Measurements from ENCODE around the gene LCN10.

LCN10 gene

GRCh38 chr9:136728548-136729123 is 14.1 kb downstream of the LCN10 start:
- peaks cover 18% of the 10 kb centered on the region for H3K27me3 ChIP-seq (ENCODE audit: insufficient read depth, low read length)
- H3K9me3 ChIP-seq (ENCODE audit: insufficient read depth, low read depth, low read length) = no peaks in the 10 kb centered on the region
- H3K4me1 ChIP-seq (ENCODE audit: insufficient read depth, low read length) = peaks cover 11% of the 10 kb centered on the region
- H3K27ac ChIP-seq (ENCODE audit: low read length) = no peak overlapping the region
- H3K4me3 ChIP-seq (ENCODE audit: low read length) = peak overlapping the region; percentile 100
- H3K36me3 ChIP-seq (ENCODE audit: insufficient read depth, low read depth, low read length) = peaks cover 35% of the 10 kb centered on the region
- H3K9ac ChIP-seq (ENCODE audit: low read depth, low read length) = peak overlapping the region; percentile 68; the same call in 1 of the 2 replicates

DNA sequence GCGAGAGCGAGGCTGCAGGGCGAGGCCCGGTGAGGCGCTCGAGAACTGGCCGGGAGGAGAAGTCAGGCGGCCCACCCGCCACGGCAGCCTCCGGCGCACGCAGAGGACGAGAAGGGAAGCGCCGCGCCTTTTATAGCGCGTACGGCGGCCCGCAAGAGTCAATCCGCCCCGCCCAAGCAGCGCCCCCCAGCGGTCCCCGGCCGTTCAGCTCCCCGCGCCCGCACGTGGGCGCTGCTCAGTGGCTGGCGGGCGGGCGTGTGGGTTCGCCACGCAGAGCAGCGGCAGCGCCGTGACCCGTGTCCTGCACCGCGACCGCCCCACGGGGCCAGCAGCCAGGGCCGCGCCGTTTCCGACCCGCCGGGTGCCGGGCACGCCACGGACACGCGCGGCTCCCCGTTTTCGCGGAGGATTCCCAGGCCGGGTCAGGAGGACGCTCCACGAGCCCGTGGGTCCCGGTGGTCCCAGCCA is 14.6 kb downstream of the LCN10 start:
- H3K27ac ChIP-seq (ENCODE audit: low read length) = no peak overlapping the region
- peaks cover 18% of the 10 kb centered on the region for H3K27me3 ChIP-seq (ENCODE audit: insufficient read depth, low read length)
- H3K36me3 ChIP-seq (ENCODE audit: insufficient read depth, low read depth, low read length) = peaks cover 40% of the 10 kb centered on the region
- H3K4me1 ChIP-seq (ENCODE audit: insufficient read depth, low read length) = peaks cover 11% of the 10 kb centered on the region
- peak overlapping the region; percentile 100 for H3K4me3 ChIP-seq (ENCODE audit: low read length)
- no peaks in the 10 kb centered on the region for H3K9me3 ChIP-seq (ENCODE audit: insufficient read depth, low read depth, low read length)
- H3K9ac ChIP-seq (ENCODE audit: low read depth, low read length) = peak overlapping the region; percentile 99

DNA sequence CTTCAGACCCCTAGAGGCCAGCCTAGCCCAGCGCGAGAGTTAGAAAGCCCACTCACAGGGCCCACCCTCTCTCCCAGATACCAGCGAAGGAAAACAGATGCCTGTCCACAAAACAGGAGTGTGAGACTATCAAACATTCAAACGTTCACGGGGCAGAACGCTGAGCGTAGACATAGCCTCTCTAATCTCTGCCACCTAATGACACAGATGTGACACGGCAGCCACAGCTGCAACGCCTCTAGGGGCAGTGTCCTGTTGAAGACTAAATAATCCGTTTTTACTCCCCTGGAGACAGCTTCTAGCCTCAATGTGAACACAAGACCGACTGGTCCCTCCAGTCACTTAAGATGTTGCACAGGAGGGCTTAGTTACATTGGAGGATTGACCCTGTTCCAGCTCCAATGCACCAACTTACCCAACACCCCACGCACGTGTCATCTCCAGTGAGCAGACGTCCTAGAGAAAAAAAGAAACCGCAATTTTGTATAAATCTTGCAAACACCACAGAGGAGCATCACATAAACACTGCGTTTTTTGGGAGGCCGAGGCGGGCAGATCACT is 16.0 kb downstream of the LCN10 start:
- Histone ChIP-seq H3K9ac (ENCODE audit: low read depth, low read length) (peak overlapping the region; percentile 99; the same call in 1 of the 2 replicates), H3K9me3 (ENCODE audit: insufficient read depth, low read depth, low read length) (no peaks in the 10 kb centered on the region), H3K27me3 (ENCODE audit: insufficient read depth, low read length) (peaks cover 18% of the 10 kb centered on the region), H3K36me3 (ENCODE audit: insufficient read depth, low read depth, low read length) (peaks cover 48% of the 10 kb centered on the region), H3K4me1 (ENCODE audit: insufficient read depth, low read length) (peaks cover 11% of the 10 kb centered on the region), H3K27ac (ENCODE audit: low read length) (no peak overlapping the region), H3K4me3 (ENCODE audit: low read length) (peak overlapping the region; percentile 100)

DNA sequence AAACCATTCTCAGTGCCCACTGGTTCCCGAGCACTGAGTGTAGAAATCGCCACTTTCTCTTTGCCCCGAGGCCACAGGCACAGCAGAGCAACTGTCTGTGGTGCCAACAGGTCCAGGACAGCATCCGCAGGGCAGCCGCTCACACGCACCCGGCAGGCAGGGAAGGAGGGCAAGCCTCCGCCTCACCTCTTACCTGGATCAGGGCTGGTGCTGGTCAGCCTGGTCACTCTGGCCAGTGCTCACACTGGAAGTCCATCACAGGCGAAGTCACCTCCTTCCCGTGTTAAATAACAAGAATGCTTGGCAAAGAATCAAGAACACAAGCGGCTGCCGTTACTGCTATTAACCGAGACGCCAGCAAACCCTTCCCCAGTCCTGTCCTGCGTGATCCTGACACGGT is 16.6 kb downstream of the LCN10 start:
- Histone ChIP-seq H3K9ac (ENCODE audit: low read depth, low read length) (peak overlapping the region; percentile 99; the same call in 1 of the 2 replicates), H3K9me3 (ENCODE audit: insufficient read depth, low read depth, low read length) (no peaks in the 10 kb centered on the region), H3K4me1 (ENCODE audit: insufficient read depth, low read length) (peaks cover 11% of the 10 kb centered on the region), H3K36me3 (ENCODE audit: insufficient read depth, low read depth, low read length) (peaks cover 48% of the 10 kb centered on the region), H3K27ac (ENCODE audit: low read length) (no peak overlapping the region), H3K4me3 (ENCODE audit: low read length) (peak overlapping the region; percentile 100), H3K27me3 (ENCODE audit: insufficient read depth, low read length) (peaks cover 18% of the 10 kb centered on the region)

DNA sequence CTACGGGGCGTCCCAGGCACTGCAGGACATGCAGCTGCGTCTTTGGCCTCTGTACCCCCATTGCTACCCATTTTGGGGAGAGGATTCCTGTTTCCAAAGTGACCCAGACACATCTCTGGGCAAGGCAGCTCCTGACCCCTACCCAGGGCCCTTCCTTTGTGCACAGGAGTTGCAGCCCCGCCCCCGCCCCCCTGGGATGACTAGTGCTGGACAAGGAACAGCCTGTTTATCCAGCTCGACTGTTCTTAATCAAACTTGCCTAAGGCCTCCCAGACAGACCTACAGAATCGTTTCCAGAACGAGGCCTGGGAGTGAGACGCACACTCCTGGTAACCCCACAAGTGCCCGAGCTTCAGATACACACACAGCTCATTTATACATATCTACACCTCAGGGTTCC is 17.1 kb downstream of the LCN10 start:
- Histone ChIP-seq H3K4me3 (ENCODE audit: low read length) (peak overlapping the region; percentile 100), H3K4me1 (ENCODE audit: insufficient read depth, low read length) (peaks cover 11% of the 10 kb centered on the region), H3K36me3 (ENCODE audit: insufficient read depth, low read depth, low read length) (peaks cover 48% of the 10 kb centered on the region), H3K27ac (ENCODE audit: low read length) (no peak overlapping the region), H3K9me3 (ENCODE audit: insufficient read depth, low read depth, low read length) (no peaks in the 10 kb centered on the region), H3K27me3 (ENCODE audit: insufficient read depth, low read length) (peaks cover 18% of the 10 kb centered on the region), H3K9ac (ENCODE audit: low read depth, low read length) (peak overlapping the region; percentile 99; the same call in 1 of the 2 replicates)

DNA sequence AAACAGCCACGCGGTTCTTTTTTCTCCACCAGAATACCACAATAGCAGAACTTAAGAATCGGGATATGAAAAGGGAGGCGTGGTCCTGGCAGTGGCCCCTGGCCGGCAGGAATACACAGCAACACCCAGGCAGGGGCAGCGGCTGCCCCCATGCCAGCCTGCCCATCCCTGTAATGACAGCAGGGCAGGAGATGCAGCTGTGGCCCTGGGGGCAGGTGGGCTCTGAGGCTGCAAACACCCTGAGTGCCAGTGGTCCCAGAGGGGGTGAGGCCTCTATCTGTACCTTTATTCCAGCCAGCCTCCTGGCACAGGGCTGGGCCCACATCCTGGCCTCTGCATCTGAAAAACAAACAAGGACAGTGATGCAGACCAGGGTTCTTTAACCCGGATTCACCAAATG is 18.0 kb downstream of the LCN10 start:
- Histone ChIP-seq H3K27ac (ENCODE audit: low read length) (no peak overlapping the region), H3K9ac (ENCODE audit: low read depth, low read length) (no peak overlapping the region), H3K4me1 (ENCODE audit: insufficient read depth, low read length) (peaks cover 11% of the 10 kb centered on the region), H3K27me3 (ENCODE audit: insufficient read depth, low read length) (peaks cover 14% of the 10 kb centered on the region), H3K9me3 (ENCODE audit: insufficient read depth, low read depth, low read length) (no peaks in the 10 kb centered on the region), H3K4me3 (ENCODE audit: low read length) (no peak overlapping the region), H3K36me3 (ENCODE audit: insufficient read depth, low read depth, low read length) (peaks cover 48% of the 10 kb centered on the region)

GRCh38 chr9:136723989-136724388 is 18.8 kb downstream of the LCN10 start:
- Histone ChIP-seq H3K36me3 (ENCODE audit: insufficient read depth, low read depth, low read length) (peaks cover 48% of the 10 kb centered on the region), H3K27ac (ENCODE audit: low read length) (no peak overlapping the region), H3K4me1 (ENCODE audit: insufficient read depth, low read length) (peaks cover 11% of the 10 kb centered on the region), H3K27me3 (ENCODE audit: insufficient read depth, low read length) (peaks cover 7% of the 10 kb centered on the region; the same call in 1 of the 2 replicates), H3K4me3 (ENCODE audit: low read length) (no peak overlapping the region), H3K9me3 (ENCODE audit: insufficient read depth, low read depth, low read length) (no peaks in the 10 kb centered on the region), H3K9ac (ENCODE audit: low read depth, low read length) (no peak overlapping the region)

- Histone ChIP-seq H3K9me3 (ENCODE audit: insufficient read depth, low read depth, low read length) (no peaks in the 10 kb centered on the region), H3K4me1 (ENCODE audit: insufficient read depth, low read length) (peaks cover 11% of the 10 kb centered on the region), H3K27ac (ENCODE audit: low read length) (no peak overlapping the region), H3K4me3 (ENCODE audit: low read length) (no peak overlapping the region), H3K36me3 (ENCODE audit: insufficient read depth, low read depth, low read length) (peaks cover 48% of the 10 kb centered on the region), H3K9ac (ENCODE audit: low read depth, low read length) (no peak overlapping the region), H3K27me3 (ENCODE audit: insufficient read depth, low read length) (peaks cover 1% of the 10 kb centered on the region; the same call in 1 of the 2 replicates)
Measured at GRCh38 chr9:136723362-136723976, 19.3 kb downstream of the LCN10 start.

DNA sequence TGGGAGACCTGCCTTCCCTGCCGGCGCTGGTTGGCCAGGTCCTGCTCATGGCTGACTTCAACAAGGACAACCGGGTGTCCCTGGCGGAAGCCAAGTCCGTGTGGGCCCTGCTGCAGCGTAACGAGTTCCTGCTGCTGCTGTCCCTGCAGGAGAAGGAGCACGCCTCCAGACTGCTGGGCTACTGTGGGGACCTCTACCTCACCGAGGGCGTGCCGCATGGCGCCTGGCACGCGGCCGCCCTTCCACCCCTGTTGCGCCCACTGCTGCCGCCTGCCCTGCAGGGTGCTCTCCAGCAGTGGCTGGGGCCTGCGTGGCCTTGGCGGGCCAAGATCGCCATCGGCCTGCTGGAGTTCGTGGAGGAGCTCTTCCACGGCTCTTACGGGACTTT is 19.8 kb downstream of the LCN10 start:
- Histone ChIP-seq H3K27me3 (ENCODE audit: insufficient read depth, low read length) (no peaks in the 10 kb centered on the region), H3K36me3 (ENCODE audit: insufficient read depth, low read depth, low read length) (peaks cover 48% of the 10 kb centered on the region), H3K4me1 (ENCODE audit: insufficient read depth, low read length) (peaks cover 11% of the 10 kb centered on the region), H3K9ac (ENCODE audit: low read depth, low read length) (no peak overlapping the region), H3K4me3 (ENCODE audit: low read length) (no peak overlapping the region), H3K9me3 (ENCODE audit: insufficient read depth, low read depth, low read length) (no peaks in the 10 kb centered on the region), H3K27ac (ENCODE audit: low read length) (no peak overlapping the region)

DNA sequence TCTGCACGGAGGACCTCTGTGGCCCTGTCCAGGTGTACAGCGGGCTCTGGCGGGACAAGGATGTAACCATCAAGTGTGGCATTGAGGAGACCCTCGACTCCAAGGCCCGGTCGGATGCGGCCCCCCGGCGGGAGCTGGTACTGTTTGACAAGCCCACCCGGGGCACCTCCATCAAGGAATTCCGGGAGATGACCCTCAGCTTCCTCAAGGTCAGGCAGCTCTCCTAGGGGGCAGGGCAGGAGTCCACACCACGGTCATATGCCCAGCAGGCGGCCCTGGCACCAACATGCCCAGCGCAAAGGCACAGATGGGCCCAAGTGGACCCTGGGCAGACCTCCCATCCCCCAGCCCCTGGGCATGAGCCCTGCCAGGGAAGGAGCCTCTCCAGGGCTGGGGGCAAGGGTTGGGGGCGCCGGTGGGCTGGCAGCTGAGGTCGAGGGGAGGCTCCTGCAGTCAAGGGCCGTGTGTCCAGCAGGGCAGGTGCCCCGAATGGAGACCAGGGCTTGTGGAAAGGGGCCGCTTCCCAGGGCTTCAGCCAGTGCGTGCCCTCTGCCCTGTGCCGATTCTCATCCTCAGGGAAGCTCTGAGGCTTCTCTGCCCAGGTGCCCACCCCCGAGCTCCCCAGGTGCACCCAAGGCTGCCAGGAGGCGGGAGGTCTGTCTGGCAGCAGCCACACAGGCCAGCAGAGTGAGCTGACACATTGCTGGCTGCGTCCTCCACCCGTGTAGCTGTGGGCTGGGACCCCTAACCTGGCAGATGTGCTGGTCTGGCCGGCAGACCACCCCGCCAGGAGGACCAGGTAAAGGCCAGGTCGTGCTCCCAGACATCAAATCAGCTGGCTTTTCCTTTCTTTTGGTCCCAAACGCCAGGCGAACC is 20.4 kb downstream of the LCN10 start:
- Histone ChIP-seq H3K4me1 (ENCODE audit: insufficient read depth, low read length) (peaks cover 11% of the 10 kb centered on the region), H3K27ac (ENCODE audit: low read length) (no peak overlapping the region), H3K27me3 (ENCODE audit: insufficient read depth, low read length) (no peaks in the 10 kb centered on the region), H3K36me3 (ENCODE audit: insufficient read depth, low read depth, low read length) (peaks cover 48% of the 10 kb centered on the region), H3K9ac (ENCODE audit: low read depth, low read length) (no peak overlapping the region), H3K4me3 (ENCODE audit: low read length) (no peak overlapping the region), H3K9me3 (ENCODE audit: insufficient read depth, low read depth, low read length) (no peaks in the 10 kb centered on the region)

- Histone ChIP-seq H3K27me3 (ENCODE audit: insufficient read depth, low read length) (no peaks in the 10 kb centered on the region), H3K27ac (ENCODE audit: low read length) (no peak overlapping the region), H3K9ac (ENCODE audit: low read depth, low read length) (no peak overlapping the region), H3K4me1 (ENCODE audit: insufficient read depth, low read length) (peaks cover 8% of the 10 kb centered on the region), H3K36me3 (ENCODE audit: insufficient read depth, low read depth, low read length) (peaks cover 42% of the 10 kb centered on the region), H3K4me3 (ENCODE audit: low read length) (no peak overlapping the region), H3K9me3 (ENCODE audit: insufficient read depth, low read depth, low read length) (no peaks in the 10 kb centered on the region)
Measured at GRCh38 chr9:136721339-136722092, 21.2 kb downstream of the LCN10 start.

Data from iPS-20b (cell line).